HepG2 (cell line): ENCODE results near the gene CCDC6. TPM values are rescaled to one million over a fixed set of nuclear protein-coding genes. Genes with fewer than 3 reads are reported as not detected.

Experiments
- ATAC-seq: fragments of 200-7000 bp; cut with Tn5 transposase; 3 replicates; pipeline ENCODE4 v1.9.1; 2020; ENCODE audit warnings: mild to moderate bottlenecking, moderate library complexity
- BruUV-seq: library from RNA; stranded (reverse); fragments of 400-500 nt; replicated peaks from 2 replicates; lab custom pipeline; 2021; lab: Mats Ljungman, UMichigan
- CTCF ChIA-PET: fragments of 300-600 bp; formaldehyde crosslinking; extraction: SDS; loops from one replicate; lab custom pipeline; 2021; ENCODE audit warnings: low total read pairs, inconsistent platforms, low intra/inter-chr PET ratio; lab: Yijun Ruan, JAX
- POLR2A ChIA-PET: fragments of 350-600 bp; sonication (Branson Sonifier 250); formaldehyde crosslinking; loops from one replicate; lab custom pipeline; 2020; ENCODE audit warnings: antibody characterized with exemption, inconsistent platforms; lab: Yijun Ruan, JAX
- DNase-seq: peaks from one replicate; pipeline ENCODE4 v3.0.0-alpha.2; 2015; ENCODE audit warnings: low spot score
- FAIRE-seq: peaks from 3 replicates; lab custom pipeline; 2011; peaks lifted over from hg19 to GRCh38; lab: Jason Lieb, UNC
- H2AFZ ChIP-seq: one replicate; pipeline ENCODE4 v1.6.1; 2011; ENCODE audit warnings: low read length, inconsistent platforms
- H3K27ac ChIP-seq: fragments of 300-600 bp; 3 replicates; pipeline ENCODE4 v1.8.0; 2011; ENCODE audit warnings: mixed run types, mild to moderate bottlenecking, mixed read lengths, low read length, inconsistent platforms; ENCODE audit not compliant: insufficient read depth; ENCODE audit errors: extremely low read length
- H3K27me3 ChIP-seq, 2 experiments: fragments of 200-600 bp in 1 of 2; 2 replicates in 1 of 2; 3 replicates in 1 of 2; pipeline versions ENCODE4 v1.6.0 to v1.8.0; 2011; ENCODE audit warnings: low read length in 2 of 2, mild to moderate bottlenecking in 2 of 2, moderate library complexity in 2 of 2, inconsistent platforms in 1 of 2; ENCODE audit not compliant: insufficient read depth in 2 of 2, control insufficient read depth in 1 of 2
- H3K36me3 ChIP-seq, 2 experiments: fragments of 200-600 bp in 1 of 2; replicated peaks in 1 of 2; 2 replicates in 1 of 2; 3 replicates in 1 of 2; pipeline versions ENCODE4 v1.5.1 to v1.8.0; 2011; ENCODE audit warnings: low read length in 2 of 2, inconsistent platforms in 1 of 2; ENCODE audit not compliant: insufficient read depth in 2 of 2, control insufficient read depth in 1 of 2
- H3K4me1 ChIP-seq: 2 replicates; pipeline ENCODE4 v1.5.1; 2012; ENCODE audit warnings: low read length, inconsistent platforms; ENCODE audit not compliant: insufficient read depth
- H3K4me2 ChIP-seq: 2 replicates; pipeline ENCODE4 v1.6.0; 2011; ENCODE audit warnings: low read depth, low read length, inconsistent platforms
- H3K4me3 ChIP-seq, 3 experiments: fragments of 200-600 bp in 1 of 3; sonication (generic), shearing (Covaris generic) in 1 of 3; replicated peaks in 1 of 3; 2 replicates each; pipeline ENCODE4 v1.5.1; 2011 to 2016; ENCODE audit warnings: low read length in 3 of 3, inconsistent platforms in 2 of 3, low read depth in 2 of 3, mild to moderate bottlenecking in 2 of 3, control low read depth in 1 of 3, mixed read lengths in 1 of 3; ENCODE audit not compliant: insufficient read depth in 1 of 3
- H3K79me2 ChIP-seq: one replicate; pipeline ENCODE4 v1.6.1; 2011; ENCODE audit warnings: low read length, inconsistent platforms; ENCODE audit not compliant: insufficient read depth
- H3K9ac ChIP-seq: 2 replicates; pipeline ENCODE4 v1.6.0; 2011; ENCODE audit warnings: mild to moderate bottlenecking, low read depth, low read length, inconsistent platforms; ENCODE audit not compliant: insufficient read depth
- H3K9me3 ChIP-seq: 2 replicates; pipeline ENCODE4 v1.5.1; 2012; ENCODE audit warnings: mild to moderate bottlenecking, low read length
- H4K20me1 ChIP-seq: 2 replicates; pipeline ENCODE4 v1.6.0; 2011; ENCODE audit warnings: inconsistent platforms, mild to moderate bottlenecking, low read length, moderate library complexity; ENCODE audit not compliant: insufficient read depth
- BORCS8-MEF2B ChIP-seq: sonication (generic); formaldehyde crosslinking; IDR thresholded peaks from 2 replicates; pipeline ENCODE4 v1.8.0; 2022; ENCODE audit warnings: mild to moderate bottlenecking, missing genetic modification reagents
- ELF4 ChIP-seq: sonication (generic); formaldehyde crosslinking; IDR thresholded peaks from 2 replicates; pipeline ENCODE4 v1.5.0; 2020; ENCODE audit warnings: missing genetic modification reagents, mild to moderate bottlenecking, moderate library complexity, borderline replicate concordance
- MAFF ChIP-seq: IDR thresholded peaks from 2 replicates; pipeline ENCODE4 v1.6.1; 2011; ENCODE audit warnings: low read depth, low read length, improper control_type of control experiment
- MAFK ChIP-seq, 2 experiments: IDR thresholded peaks in 1 of 2; conservative IDR thresholded peaks in 1 of 2; 2 replicates each; pipeline ENCODE4 v1.6.1; 2011; ENCODE audit warnings: improper control_type of control experiment in 2 of 2, low read length in 2 of 2
- POLR2G ChIP-seq: fragments of 200-400 bp; formaldehyde crosslinking; IDR thresholded peaks from 2 replicates; pipeline ENCODE4 v1.6.1; 2018; ENCODE audit warnings: mild to moderate bottlenecking, low read depth, low read length, moderate library complexity
- RARG ChIP-seq: sonication (generic); formaldehyde crosslinking; IDR thresholded peaks from 2 replicates; pipeline ENCODE4 v1.4.0; 2020; ENCODE audit warnings: low read depth, mild to moderate bottlenecking, missing genetic modification reagents
- RFXAP ChIP-seq: sonication (generic); formaldehyde crosslinking; IDR thresholded peaks from 2 replicates; pipeline ENCODE4 v1.4.0; 2020; ENCODE audit warnings: missing genetic modification reagents, borderline replicate concordance
- TBL1XR1 ChIP-seq: fragments of 150-350 bp; IDR thresholded peaks from 2 replicates; pipeline ENCODE4 v1.6.1; 2014; ENCODE audit warnings: borderline replicate concordance, low read length; ENCODE audit not compliant: partially characterized antibody
- ZHX2 ChIP-seq, 2 experiments: sonication (generic) in 1 of 2; formaldehyde crosslinking in 1 of 2; IDR thresholded peaks; 2 replicates each; pipeline versions ENCODE4 v1.6.1 to v1.9.0; 2014 to 2022; ENCODE audit warnings: antibody characterized with exemption in 1 of 2, borderline replicate concordance in 1 of 2, inconsistent platforms in 1 of 2, low read depth in 1 of 2, missing genetic modification reagents in 1 of 2
- ZNF234 ChIP-seq: sonication (generic); formaldehyde crosslinking; conservative IDR thresholded peaks from 2 replicates; pipeline ENCODE4 v1.5.1; 2020; ENCODE audit warnings: mild to moderate bottlenecking, missing genetic modification reagents
- WGBS: methylation state at CpG from one replicate; pipeline ENCODE4 v1.1.6; 2017; ENCODE audit warnings: low lambda C conversion rate; 5-methylcytosine and 5-hydroxymethylcytosine counted together
- in situ Hi-C: cut with HindIII; loops from 2 replicates; pipeline ENCODE4 v1.10.0; 2017; ENCODE audit warnings: low pct_unique_long_range_greater_than_20kb; ENCODE audit not compliant: extremely low pct_ligation_motif_present
- intact Hi-C: fragments of 100-400 bp; cut with micrococcal nuclease; formaldehyde crosslinking; loops from one replicate; pipeline ENCODE4 v1.10.0; 2022; ENCODE audit not compliant: unreplicated experiment
- polyA plus RNA-seq, 8 experiments: library from polyadenylated mRNA; depleted of rRNA in 3 of 8; stranded (reverse) in 7 of 8; unstranded in 1 of 8; fragments of >200 nt; fragmentation: Illumina TruSeq in 4 of 8; extraction: Trizol in 4 of 8; gene quantifications; 2 replicates each; pipeline versions ENCODE4 v1.2.1 to v1.2.3, GENCODE V29; 2011 to 2016; ENCODE audit warnings: low read depth in 4 of 8, missing spikeins in 1 of 8, mixed read lengths in 1 of 8; ENCODE audit not compliant: insufficient read depth in 1 of 8
- total RNA-seq, 5 experiments: library from RNA; depleted of rRNA; stranded (reverse); fragments of >200 nt; fragmentation: Illumina TruSeq; extraction: Trizol; gene quantifications; 2 replicates each; pipeline ENCODE4 v1.2.3, GENCODE V29; 2016; ENCODE audit warnings: low read depth in 1 of 5

CCDC6 gene
- total and polyA plus RNA-seq, 2 of the 13 experiments (the other 11 are each of a cell fraction or from before 2014, with no cell fraction given) = 17.9 to 18.3 TPM

GRCh38 chr10:59898125-59898835, 8.1 kb downstream of the CCDC6 start:
- FAIRE-seq (no peak), DNase-seq (no peak)
- no peak overlapping the region for H2AFZ ChIP-seq
- intact Hi-C loops (no loop called here), in situ Hi-C loops (no loop called here)
- H3K4me2 ChIP-seq = no peak overlapping the region
- H3K4me1 ChIP-seq = peaks cover 56% of the 10 kb centered on the region
- ChIA-PET CTCF (no interaction called here), POLR2A (interaction anchor here (1.6 kb wide), 1 partner anchor 8 kb away, joined by 6 read pairs; the partner anchor contains the start of gene CCDC6)
- no TSS peak for BruUV-seq
- no peaks in the 10 kb centered on the region for H3K27me3 ChIP-seq
- no peak overlapping the region for H3K9ac ChIP-seq
- no peak overlapping the region for H3K27ac ChIP-seq
- WGBS = 95% methylated on average over 6 of the region's 6 CpGs
- peaks cover 33% of the 10 kb centered on the region for H4K20me1 ChIP-seq
- no peaks in the 10 kb centered on the region for H3K9me3 ChIP-seq
- TF ChIP-seq MAFK (conservative IDR thresholded peaks at IDR 0.05 in 1 of 2, IDR thresholded peaks at IDR 0.05 in 1 of 2; ENCODE audit: low read length in 2 of 2) (peak; percentile 62 to 72; a peak in 3 of 4 replicates), POLR2G (no peak), MAFF (peak; percentile 32; the same call in 1 of the 2 replicates), BORCS8-MEF2B (CRISPR knock-in tag) (no peak)
- TF ChIP-seq, all 625 proteins: peak for 2
- ATAC-seq = no peak
- no peaks in the 10 kb centered on the region; a peak in 1 of 5 replicates for H3K36me3 ChIP-seq
- H3K4me3 ChIP-seq = no peak overlapping the region
- peaks cover 89% of the 10 kb centered on the region for H3K79me2 ChIP-seq

DNA sequence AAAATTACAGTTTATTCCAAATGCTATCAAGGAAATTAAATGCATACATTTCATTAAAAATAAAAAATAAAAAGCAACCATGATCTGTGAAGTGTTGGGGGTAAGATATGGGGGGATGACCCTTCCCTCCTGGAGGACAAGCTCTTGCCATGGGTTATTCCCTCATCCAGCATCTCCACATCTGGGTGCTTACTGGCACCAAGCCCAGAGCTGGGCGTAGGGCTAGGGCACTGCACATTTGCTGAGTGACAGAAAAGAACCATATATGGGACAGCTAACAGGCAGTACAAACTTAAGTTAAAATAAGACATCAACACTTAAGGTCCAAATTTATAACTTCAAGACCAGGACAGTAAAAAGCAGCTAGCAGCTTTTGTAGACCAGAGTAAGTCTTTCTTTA, 10.2 kb downstream of the CCDC6 start:
- ChIA-PET POLR2A (interaction anchor here (1.3 to 2.7 kb wide), 2 partner anchors 9 to 12 kb away, joined by 5 to 19 read pairs; partner anchors contain the start of gene CCDC6), CTCF (no interaction called here)
- BruUV-seq = no TSS peak
- in situ Hi-C loops = no loop called here
- Histone ChIP-seq H3K36me3 (no peaks in the 10 kb centered on the region; a peak in 1 of 5 replicates), H3K9me3 (no peaks in the 10 kb centered on the region), H3K27me3 (no peaks in the 10 kb centered on the region), H4K20me1 (peaks cover 30% of the 10 kb centered on the region), H3K27ac (peak overlapping the region; percentile 67), H3K4me2 (peak overlapping the region; percentile 68; the same call in 1 of the 2 replicates), H3K4me3 (no peak overlapping the region; a peak in 1 of 6 replicates), H3K4me1 (peaks cover 42% of the 10 kb centered on the region), H2AFZ (no peak overlapping the region), H3K79me2 (peaks cover 85% of the 10 kb centered on the region), H3K9ac (no peak overlapping the region)
- FAIRE-seq (no peak), ATAC-seq (no peak), DNase-seq (no peak)
- WGBS = 94% methylated on average over 1 of the region's 1 CpG
- intact Hi-C loops = no loop called here
- TF ChIP-seq ZHX2 (IDR thresholded peaks at IDR 0.05; ENCODE audit: low read depth) (no peak), ZHX2 (CRISPR knock-in tag; IDR thresholded peaks at IDR 0.05; ENCODE audit: borderline replicate concordance) (no peak), TBL1XR1 (no peak), ZNF234 (CRISPR knock-in tag) (no peak), RARG (CRISPR knock-in tag) (no peak), RFXAP (CRISPR knock-in tag) (no peak), ELF4 (CRISPR knock-in tag) (no peak)
